Placental pericyte (primary cell): ENCODE results near the gene RNF138. TPM values are rescaled to one million over a fixed set of nuclear protein-coding genes. Genes with fewer than 3 reads are reported as not detected.

ENCODE experiments used
- small RNA-seq: library from RNA; depleted of rRNA; stranded (forward); fragments of <200 nt; gene quantifications from one replicate; pipeline ENCODE3, GENCODE V24; 2012; ENCODE audit warnings: low replicate concordance
- total RNA-seq: library from RNA; depleted of rRNA; stranded (reverse); fragments of >200 nt; gene quantifications from 2 replicates; pipeline ENCODE4 v1.2.3, GENCODE V29; 2012

Gene RNF138, protein sequence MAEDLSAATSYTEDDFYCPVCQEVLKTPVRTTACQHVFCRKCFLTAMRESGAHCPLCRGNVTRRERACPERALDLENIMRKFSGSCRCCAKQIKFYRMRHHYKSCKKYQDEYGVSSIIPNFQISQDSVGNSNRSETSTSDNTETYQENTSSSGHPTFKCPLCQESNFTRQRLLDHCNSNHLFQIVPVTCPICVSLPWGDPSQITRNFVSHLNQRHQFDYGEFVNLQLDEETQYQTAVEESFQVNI
- 12.7 and 25.2 TPM in 2 replicates for total RNA-seq

GRCh38 chr18:32091724-32092421, at the start of gene RNF138:
Gene RNF138, plus strand, starts transcription at chr18:32091874. Its CDS starts 903 bp downstream, at chr18:32092777.

Small RNA genes lying within 50 kb of the gene (small RNA-seq; reads per million reads assigned to genes)
- 0.20 reads per million for gene RNA5SP453

Other genes starting within 250 kb of the RNF138 start
- 30.6 and 51.1 TPM in 2 replicates for gene TRAPPC8, start 148.7 kb upstream of the RNF138 start, total RNA-seq
- 0.14 TPM in 1 of 2 replicates, not detected in the other for gene RNF125, start 73.0 kb upstream of the RNF138 start, total RNA-seq
- not detected in 2 replicates for gene MEP1B, start 98.2 kb downstream of the RNF138 start, total RNA-seq